HFF-Myc (cell line): Measurements from ENCODE around the gene CFP.
A peak's percentile ranks its signal among the peaks of the same experiment; 100 is the strongest.

Experiments used
- DNase-seq: peaks from one replicate; pipeline ENCODE4 v3.0.0-alpha.2; 2011; ENCODE audit warnings: low read depth; ENCODE audit errors: extremely low read depth
- H3K4me3 ChIP-seq: replicated peaks from 2 replicates; pipeline ENCODE4 v1.5.1; 2011; ENCODE audit warnings: low read depth, mild to moderate bottlenecking, control low read depth, low read length
- TF ChIP-seq, protein P1 (sequence below): IDR thresholded peaks from 2 replicates; pipeline ENCODE4 v1.5.1; 2012; ENCODE audit warnings: mild to moderate bottlenecking, low read depth, low read length, control low read depth; ENCODE audit errors: missing control alignments

CFP gene

DNA sequence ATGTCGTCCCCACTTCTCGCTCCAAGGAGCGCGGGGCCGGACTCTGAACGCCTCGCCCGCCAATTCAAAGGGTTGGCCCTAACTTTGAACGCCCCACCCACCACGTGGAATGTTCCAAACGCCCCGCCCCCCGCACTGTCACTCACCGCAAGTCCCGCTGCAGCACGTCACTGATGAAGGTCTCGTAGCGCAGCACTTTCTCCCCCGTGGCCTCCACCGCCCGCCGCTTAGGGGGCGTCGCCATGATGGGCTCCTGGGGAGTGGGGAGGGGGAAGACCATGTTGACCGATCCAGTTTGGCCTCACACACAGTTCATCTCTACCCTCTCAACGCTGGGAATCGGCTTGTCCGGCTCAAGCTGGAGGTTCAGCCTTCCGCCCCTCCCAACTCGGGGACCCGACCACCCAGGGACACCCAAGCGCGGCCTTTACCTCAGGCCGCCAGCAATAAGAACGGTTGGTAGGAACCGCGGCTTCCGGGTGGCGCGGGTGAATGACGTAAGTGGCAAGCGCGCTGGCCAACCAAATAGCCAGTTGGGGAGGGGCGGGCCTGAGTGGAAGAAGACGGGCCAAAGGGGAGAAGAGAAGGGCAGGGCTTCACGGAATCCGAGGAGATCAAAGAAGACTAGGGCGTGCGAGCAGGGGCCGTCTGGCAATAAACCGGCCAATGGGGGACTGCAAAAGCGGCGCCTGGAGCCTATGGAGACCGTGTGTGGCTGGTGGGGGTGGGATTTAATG is 29.1 kb upstream of the CFP start, which contains the start of gene UXT:
Gene UXT, minus strand, starts transcription at position 497 of the 737 bp plus-strand sequence. Its CDS starts 253 bp downstream, at position 244.
- H3K4me3 ChIP-seq = peak within 1 kb of the TSS; percentile 53
- peak; percentile 70 for DNase-seq
- TF ChIP-seq, protein P1, sequence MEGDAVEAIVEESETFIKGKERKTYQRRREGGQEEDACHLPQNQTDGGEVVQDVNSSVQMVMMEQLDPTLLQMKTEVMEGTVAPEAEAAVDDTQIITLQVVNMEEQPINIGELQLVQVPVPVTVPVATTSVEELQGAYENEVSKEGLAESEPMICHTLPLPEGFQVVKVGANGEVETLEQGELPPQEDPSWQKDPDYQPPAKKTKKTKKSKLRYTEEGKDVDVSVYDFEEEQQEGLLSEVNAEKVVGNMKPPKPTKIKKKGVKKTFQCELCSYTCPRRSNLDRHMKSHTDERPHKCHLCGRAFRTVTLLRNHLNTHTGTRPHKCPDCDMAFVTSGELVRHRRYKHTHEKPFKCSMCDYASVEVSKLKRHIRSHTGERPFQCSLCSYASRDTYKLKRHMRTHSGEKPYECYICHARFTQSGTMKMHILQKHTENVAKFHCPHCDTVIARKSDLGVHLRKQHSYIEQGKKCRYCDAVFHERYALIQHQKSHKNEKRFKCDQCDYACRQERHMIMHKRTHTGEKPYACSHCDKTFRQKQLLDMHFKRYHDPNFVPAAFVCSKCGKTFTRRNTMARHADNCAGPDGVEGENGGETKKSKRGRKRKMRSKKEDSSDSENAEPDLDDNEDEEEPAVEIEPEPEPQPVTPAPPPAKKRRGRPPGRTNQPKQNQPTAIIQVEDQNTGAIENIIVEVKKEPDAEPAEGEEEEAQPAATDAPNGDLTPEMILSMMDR = no peak

DNA sequence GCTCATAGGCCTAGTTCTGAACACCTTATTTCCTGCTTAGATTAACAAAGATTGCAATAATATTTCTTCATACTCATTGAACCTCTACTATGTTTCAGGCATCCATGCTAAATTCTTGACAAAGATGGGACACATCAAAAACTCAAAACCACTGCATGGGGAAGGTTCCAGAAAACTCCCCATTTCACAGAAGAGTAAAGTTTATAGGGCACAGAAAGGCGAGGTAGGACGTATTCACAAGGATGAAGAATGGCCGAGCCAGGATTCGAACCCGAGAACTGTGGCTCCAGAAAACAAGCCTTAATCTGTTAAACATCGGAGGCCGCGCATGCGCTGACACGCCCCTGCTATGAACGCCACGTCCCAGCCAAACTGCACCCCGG is 28.6 kb upstream of the CFP start:
- TF ChIP-seq, protein P1 = no peak
- peak overlapping the region; percentile 53 for H3K4me3 ChIP-seq
- DNase-seq = no peak

DNA sequence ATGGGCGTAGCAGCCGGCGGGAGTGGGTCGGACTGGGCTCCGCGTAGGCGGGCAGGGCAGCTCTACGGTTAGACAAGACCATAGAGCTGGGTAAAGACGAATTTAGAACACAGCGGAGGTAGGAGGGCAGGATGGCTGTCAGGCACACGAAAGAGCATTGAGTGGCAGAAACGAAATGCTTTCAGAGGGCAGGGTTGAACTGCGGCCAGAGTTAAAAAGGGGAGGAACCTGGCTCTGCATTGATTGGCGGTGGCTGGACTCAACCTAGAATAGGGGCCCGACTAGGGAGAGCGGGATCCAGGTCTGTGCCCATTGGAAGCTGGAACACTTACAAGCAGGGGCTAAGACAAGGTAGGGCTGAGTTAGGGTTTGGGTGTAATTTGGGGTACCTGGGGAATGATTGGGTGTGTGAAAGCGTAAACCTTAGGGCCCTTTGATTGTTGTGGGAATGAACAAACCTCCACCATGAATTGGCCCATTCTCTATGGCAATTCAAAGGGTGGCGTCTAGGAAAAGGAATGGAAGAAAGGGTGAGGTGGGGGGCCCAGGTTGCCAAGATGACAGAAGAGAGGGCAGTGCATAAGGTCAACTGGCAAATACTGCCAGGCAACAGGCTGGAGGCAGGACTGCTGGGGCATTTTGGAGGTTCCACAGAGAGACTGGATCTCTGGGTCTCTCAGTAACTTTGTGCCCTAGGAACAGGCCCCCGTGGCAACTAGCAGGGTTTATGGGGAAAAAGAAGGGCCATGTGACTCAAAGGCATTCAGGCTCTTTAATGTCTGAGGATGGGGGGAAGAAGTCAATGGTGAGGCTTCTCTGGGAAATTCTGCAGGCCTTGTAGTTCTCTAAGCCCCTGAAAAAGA is 21.5 kb upstream of the CFP start:
- DNase-seq = no peak
- TF ChIP-seq, protein P1 = no peak
- peak overlapping the region; percentile 34 for H3K4me3 ChIP-seq

DNA sequence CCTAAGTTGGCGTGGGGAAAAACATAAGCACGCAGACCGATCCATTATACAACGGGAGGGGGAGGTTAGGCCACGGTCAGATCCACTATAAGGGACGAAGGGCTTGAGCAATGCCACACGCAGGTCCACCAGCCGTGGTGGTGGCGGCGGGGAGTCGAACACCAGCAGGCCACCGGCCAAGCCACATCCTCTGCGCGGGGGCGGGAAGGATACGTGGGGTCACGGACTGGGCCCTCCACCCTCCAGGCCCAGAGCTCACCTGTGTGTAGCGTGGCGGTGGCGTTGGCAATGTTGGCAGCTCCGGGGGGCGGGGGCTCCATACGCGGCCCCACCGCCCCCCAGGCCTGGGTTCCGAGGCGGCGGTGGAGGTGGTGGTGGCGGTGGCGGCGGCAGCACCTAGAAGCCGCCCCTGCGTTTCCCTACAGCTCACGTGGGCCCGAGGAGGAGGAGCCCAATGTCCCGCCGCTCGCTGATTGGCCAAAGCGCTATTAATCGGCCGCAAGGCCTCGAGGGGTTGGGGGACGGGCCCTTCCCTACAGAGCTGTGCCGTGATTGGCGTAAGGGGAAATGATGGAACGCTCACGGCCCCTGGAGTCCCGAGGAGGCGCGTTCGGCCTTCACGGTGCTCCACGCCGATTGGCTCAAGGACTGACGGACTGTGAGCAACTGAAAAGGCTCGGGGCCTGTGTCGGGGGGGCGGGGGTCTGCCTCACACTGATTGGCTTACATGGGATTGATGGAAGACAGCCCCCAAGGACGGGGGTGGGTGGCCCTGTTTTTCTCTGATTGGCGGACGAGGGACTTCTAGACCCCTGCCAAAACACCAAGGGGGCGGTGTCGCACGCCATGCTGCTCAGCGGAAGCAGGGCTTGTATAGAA is 20.7 kb upstream of the CFP start, which contains the start of gene ELK1:
Gene ELK1, minus strand, starts transcription at position 400 of the 879 bp plus-strand sequence. CDS start 9,122 bp downstream, outside the sequence.
- TF ChIP-seq, protein P1 = no peak
- peak within 1 kb of the TSS; percentile 63 for H3K4me3 ChIP-seq

DNA sequence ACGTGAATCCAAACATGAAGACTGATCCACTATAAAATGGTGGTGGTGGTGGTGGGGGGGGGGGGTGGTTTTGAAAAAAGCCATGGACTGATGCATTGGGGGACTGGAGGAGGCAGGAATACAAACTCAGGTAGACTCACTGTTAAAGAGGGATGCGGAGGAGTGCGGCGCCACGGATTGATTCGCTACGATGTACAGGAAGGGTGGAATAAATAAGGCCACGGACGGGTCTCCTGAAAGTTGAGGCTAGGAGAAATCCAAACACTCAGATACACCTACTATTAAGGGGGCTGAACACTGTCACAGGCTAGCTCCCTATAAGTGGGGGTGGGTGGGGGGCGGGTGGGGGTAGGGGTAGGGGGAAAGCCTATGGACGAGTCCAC is 20.0 kb upstream of the CFP start:
- DNase-seq = no peak
- peak overlapping the region; percentile 63 for H3K4me3 ChIP-seq
- TF ChIP-seq, protein P1 = no peak

More for the DNA sequence above, 20.7 kb upstream of the CFP start, which contains the start of gene ELK1:
- DNase-seq = peak; percentile 89

DNA sequence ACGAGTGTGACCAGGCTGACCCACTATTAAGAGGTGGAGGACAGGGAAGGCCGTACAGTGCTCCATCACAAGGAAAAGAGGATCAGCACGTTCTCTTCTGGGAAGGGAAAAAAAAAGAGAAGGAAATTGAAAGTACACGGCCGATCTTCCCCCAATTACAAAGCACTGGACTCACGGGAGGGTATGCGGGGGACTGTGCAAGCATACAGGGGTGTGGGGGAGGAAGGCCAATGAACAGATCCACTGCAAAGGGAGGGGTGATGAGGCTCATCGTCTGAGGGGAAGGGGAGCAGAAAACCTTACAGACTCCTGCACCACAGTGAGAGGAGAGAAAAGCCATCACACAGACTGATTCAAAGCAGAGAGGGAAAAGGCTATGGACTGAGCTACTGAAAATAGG is 19.5 kb upstream of the CFP start:
- DNase-seq = no peak
- H3K4me3 ChIP-seq = peak overlapping the region; percentile 63
- TF ChIP-seq, protein P1 = no peak
